GM18520 (cell line): Measurements from ENCODE around the gene SURF6.

Experiments
- ATAC-seq: cut with Tn5 transposase; IDR thresholded peaks from one replicate; pipeline ENCODE4 v1.9.1; 2021; ENCODE audit not compliant: unreplicated experiment

SURF6 gene

DNA sequence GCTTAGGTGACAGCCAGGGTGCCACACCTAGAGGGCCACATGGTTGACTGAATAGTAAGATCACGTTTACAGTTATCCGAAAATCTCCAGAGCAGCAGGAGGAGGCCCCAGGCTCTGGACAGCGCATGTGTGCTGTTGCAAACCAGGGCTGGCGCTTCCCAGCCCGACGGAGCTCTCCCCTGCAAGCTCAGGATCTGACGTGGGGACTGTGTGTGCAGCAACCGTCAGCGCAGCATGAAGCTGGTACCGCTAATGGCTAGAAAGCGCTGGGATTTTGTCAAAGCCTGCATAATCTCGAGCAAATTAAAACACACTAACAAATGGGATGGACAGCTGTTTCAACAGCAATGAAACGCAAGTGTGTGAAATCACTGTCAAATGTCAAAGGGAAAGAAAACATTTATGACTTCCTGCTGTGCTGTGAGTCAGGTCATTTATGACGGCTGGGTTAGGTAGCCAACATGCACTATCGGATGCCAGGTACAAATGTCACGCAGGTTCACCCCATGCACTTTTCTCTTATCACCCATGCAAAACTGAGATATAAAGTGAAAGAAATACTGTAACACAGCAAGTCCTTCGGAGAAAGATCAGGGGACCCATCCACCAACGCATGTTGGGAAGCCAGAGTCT, 32.4 kb upstream of the SURF6 start:
- no peak for ATAC-seq

DNA sequence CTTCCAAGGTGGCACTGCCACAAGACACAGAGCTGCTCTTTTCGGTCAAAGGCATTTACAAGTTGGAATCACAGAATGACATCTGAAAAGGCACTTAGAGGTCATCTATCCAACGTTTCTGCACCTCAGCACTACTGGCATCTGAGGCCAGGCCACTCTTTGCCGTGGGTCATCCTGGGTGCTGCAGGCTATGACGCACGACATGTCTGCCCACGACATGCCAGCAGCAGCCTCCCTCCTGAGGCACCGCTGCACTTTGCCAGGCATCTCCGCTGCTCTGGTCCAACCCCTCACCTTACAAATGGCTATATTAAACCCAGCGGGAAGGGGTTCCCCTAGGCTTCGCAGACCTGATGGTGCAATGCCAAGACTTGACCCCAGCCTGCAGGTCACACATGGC, 31.8 kb upstream of the SURF6 start:
- ATAC-seq = no peak

DNA sequence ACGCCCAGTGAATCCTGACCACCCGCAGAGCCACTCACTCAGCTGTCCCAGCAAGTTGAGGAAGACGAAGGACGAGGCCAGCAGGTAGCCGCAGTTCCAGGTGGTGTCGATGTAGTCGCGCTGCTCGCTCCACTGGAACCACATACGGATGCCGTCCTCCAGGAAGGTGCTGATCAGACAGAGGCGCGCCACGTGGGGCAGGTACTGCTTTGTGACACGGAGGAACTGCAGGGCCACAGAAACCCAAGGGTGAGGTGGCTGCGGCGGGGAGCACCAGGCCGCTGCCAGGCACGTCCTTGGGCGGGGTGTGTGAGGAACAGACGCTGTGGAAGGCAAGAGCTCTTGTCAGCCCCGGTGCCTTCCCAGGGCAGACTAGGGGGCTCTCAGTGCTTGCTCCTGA, 31.2 kb upstream of the SURF6 start:
- ATAC-seq = no peak

DNA sequence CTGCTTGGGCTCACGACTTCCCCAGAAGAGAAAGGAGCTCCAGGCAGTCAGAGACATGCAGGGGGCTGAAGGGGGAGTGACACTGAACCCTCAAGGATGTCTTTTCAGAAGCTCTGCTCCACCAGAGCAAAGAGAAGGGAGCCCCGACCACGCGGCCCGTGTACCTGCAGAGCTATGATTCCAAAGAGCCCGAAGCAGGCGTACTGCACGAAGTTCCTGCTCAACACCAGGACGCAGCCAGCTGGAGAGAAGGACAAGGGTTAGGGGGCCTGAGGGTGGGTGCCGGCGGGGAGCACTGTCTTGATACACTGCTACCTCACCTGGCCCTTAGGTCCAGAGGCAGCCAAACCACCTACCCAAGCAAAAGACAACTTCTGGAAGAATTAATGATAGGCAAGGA, 30.4 kb upstream of the SURF6 start:
- ATAC-seq = no peak

DNA sequence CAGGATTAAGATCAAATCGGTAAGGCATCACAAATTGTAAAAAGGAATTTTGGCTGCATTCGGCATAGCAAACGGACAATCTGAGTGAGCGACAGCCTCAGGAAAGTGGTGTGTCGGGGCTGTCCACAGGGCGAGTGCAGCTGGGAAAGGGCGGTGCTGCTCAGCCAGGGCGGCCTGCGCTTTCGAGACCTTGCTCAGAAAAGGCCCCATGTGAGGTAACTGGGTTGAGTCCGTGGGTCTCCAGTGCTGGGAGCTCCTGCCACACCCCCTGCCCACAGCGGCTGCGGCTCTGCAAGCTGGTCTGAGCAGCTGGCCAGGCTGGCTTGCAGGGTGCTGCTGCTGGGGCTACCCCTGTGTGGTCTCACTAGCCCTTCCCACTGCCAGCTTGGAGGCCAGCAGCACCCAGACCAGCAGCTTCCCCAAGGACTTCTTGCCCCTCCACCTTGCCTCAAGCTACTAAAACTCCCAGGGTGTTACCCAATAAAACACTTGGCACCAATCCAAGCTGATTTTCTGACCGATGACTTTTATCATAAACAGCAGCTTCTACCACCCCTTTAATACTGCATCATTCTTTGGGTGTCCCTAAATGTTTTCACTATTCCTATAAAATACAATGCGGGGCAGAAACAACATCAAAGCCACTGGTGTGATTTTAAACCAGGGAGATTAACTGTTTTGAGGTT, 26.5 kb upstream of the SURF6 start:
- ATAC-seq = no peak

DNA sequence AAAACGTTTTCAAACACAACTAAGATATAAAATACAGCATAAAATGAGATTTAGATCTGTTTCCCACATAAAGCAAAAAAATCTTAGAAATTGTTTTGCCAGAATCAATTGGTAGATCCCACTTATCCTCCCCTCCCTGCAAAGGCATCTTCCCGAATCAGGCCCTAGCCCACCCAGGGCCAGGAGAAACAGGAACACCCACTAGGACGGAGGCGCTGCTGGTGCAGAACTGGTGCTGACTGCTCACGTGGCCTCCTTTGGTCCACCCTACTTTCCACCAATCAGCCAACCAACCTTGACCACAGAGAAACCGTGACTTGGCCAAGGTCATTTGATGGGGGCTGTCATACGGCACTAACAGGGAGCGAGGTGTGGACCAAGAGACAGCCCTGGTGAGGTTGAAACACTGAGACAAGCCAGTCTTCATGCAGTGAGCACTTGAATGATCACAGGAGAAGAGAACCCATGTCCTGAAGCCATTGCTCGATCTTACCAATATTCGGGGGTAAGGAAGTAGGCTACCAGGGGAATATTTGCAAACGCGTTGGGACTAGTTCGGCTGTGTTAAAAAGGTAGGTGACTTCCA, 25.6 kb upstream of the SURF6 start:
- ATAC-seq = no peak

DNA sequence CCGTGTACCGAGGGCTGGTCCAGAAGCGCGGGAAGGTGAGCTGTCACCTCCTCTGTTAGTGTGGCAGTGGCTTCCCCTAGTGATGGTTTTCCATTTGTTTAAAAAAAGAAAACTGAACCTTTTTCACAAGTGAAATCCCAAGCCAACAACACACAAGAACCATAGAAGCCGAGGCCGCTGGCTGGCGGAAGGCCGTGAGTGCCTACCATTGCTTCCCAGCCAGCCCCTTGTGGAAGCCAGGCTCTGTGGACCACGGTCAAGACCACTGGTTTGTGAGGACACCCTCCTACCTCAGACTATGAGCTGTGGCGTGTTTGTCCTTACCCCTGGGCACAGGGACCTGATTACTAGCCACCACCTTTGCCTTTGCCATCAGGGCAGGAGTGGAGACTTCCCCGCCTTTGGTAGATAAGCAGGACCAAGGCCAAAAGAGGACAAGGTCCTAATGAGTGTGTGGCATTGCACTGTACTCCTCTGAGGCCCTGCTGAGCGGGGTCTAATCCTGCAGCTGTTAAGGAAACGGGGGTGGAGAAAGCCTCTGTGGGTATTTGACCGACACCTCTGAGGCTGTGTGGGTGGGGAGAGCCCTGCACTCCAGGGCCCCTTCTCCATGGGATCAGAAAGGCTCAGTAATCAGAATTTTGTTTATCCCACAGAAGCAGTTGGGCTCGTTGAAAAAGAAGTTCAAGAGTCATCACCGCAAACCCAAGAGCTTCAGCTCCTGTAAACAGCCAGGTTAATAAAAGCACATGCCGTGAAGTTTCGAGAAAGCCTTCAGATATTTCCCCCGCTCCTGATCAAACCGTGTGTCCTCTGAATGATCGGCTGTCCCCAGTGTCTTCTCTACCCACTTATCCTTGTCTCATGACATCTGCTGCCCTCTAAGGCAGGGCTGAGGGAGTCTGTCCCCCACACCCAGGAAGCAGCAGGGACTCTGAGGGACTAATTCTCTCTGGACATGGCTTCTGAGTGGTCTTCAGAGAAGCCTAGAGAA, 24.7 kb upstream of the SURF6 start:
- no peak for ATAC-seq

DNA sequence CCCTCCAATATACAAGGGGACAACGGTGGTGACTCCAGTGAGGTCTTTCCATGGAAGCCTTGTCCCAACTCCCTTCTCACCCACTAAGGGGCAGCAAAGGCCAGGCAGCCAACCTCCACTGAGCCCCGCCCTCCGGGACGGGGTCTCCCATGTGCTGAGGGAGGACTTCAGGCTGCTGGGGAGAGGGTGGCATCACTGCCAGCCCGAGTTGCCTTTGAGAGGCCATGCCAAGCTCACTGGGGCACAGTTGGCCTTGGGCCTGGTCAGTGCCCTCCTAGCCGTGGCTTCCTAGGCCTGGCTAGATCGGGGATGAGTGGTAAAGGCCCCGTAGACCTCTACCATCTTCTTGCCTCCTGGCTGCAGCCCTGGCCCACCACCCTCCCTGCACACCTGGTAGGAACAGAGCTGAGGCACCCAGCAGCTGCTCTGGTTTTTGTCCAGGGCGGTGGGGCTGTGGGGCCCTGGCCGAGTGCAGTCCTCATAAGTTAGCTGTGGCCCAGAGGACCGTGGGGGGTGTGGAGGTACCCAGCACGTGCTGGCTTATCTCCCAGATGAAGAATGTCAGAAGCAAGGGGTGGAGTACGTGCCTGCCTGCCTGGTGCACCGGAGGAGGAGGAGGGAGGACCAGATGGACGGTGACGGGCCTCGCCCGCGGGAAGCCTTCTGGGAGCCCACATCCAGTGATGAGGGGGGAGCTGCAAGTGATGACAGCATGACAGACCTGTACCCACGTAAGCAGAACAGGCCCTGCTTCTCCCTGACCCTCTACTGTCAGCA, 23.6 kb upstream of the SURF6 start:
- no peak for ATAC-seq

DNA sequence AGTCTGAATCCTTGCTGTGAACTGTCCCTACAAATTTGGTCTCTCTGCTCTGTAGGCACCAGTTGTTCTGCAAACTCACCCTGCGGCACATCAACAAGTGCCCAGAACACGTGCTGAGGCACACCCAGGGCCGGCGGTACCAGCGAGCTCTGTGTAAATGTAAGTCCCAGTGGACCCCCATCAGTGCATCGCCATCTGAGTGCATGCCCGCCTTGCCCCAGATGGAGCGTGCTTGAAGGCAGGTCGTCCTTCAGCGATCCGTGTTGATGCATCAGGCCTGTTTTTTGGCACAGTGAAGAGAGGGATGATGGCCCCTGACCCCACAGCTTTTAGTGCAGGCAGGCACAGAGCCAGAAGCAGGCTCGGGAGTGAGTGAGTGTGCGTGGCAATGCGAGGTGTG, 21.7 kb upstream of the SURF6 start:
- ATAC-seq = no peak

DNA sequence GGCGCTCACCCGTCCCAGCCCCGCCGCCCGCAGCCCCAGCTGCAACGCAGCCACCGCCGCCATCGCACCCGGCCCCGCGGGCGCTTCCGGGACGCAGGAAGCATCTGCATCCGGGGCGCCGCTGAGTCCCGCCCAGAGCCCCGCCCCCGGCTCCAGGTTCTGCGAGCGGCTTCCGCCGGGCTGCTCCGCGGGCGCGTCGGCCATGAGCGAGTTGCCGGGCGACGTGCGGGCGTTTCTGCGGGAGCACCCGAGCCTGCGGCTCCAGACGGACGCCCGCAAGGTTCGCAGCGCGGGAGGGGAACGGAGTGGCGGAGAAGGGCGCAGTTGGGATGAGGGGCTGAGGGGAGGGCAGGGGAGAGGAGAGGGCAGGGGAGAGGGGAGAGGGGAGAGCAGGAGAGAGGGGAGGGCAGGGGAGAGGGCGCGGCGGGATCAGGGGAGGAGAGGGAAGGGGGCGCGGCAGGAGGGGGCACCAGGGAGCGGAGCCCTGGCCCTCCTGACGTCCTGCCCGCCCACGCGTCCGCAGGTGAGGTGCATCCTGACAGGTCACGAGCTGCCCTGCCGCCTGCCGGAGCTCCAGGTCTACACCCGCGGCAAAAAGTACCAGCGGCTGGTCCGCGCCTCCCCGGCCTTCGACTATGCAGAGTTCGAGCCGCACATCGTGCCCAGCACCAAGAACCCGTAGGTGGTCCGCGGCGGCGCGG, 20.6 kb upstream of the SURF6 start, which contains the start of the genes SURF1 and SURF2:
Gene SURF1 (minus strand): TSS at position 97 of the 701 bp plus-strand sequence. CDS start 34 bp downstream, at position 63.
Gene SURF2 (plus strand): TSS at position 160 of the 701 bp plus-strand sequence. CDS start 43 bp downstream, at position 203.
- ATAC-seq = peak; percentile 52

DNA sequence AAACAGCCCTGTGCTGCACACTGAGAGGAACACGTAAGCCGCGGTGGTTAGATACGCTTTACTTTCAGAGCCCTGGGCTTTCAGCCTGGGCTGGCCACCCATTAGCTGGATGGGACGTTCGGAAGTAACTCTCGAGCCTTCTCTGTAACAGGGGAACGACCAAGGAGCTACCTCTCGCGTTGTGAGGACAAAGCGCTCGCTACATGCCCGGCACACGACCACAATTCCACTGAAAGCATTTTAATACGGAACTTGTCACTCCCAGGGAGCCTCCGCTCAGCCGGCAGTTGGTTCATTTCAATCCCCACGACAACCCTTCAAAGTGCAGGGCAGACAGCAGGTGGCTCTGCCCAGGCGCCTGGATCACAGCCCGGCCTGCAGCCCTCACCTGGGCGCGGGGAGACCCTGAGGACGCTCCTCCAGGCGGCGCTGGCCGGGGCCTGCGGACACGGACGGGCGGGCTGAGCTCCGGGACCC, 19.9 kb upstream of the SURF6 start:
- ATAC-seq = peak; percentile 12

DNA sequence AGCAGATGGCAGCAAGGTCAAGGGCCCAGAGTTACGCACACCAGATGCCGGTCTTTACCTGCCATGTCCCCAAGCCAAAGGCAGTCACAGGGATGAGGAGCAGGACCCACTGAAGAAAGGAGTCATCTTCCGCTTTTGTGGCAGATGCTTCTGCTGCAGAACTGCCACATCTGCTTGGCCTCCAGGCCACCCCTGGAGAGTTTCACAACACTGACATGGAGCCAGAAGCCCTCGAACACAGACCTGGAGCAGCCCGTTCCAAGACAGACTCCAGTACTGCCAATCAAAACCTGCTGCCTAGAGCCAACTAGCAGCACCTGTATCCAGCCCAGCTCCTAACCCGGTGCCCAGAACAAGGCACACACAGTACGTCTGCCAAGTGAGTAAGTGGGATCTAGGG, 18.8 kb upstream of the SURF6 start:
- no peak for ATAC-seq

DNA sequence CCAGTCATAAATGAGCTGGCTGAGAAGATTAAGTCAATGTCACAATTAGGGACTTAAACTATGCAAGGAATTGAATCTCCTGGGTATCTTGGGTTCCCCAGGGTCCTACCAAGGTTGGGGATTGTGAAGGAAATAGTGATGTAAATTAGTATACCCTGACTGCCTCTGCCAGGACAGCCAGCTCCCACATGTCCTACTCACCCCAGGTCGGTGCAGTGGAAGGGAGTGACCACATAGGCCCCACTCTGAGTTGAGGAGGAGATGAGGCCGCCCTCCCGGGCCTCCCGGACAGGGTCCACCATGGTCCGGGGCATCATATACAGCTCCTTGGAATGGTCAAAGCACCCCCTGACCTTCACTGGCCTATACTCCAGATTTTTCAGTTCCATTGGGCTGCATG, 17.6 kb upstream of the SURF6 start:
- ATAC-seq = no peak

DNA sequence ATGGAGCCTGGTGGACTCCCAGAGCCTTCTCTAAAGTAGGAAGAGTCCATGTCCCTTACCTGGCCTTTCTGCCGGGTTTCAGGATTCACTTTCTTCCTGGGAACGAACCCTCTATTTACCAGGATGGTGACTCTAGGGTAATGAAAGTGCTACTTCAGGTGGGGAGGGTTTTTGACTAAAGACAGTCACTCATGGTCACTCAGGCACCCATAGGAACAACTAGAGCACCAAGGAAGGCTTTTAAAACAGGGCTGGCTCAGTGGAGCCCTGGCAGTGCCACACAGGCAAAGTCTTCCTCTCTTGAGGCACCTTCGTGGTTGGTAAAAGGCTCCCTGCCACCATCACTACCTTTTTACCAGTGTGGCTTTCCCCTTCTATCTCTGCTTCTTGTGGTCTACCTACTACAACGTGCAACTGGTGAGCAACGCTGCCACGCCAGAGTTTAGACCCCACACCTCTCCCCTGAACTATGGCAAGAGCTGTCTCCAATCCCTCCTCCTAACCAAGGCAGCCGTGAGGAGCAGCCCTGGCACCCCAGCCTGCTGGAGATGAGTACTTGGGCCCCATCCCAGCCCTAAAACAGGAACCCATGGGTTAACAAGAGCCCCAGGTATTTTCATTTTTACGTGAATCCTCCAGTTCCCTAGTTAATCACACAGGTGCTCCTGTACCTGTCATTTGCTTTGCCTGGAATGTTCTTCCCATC, 16.8 kb upstream of the SURF6 start:
- no peak for ATAC-seq

DNA sequence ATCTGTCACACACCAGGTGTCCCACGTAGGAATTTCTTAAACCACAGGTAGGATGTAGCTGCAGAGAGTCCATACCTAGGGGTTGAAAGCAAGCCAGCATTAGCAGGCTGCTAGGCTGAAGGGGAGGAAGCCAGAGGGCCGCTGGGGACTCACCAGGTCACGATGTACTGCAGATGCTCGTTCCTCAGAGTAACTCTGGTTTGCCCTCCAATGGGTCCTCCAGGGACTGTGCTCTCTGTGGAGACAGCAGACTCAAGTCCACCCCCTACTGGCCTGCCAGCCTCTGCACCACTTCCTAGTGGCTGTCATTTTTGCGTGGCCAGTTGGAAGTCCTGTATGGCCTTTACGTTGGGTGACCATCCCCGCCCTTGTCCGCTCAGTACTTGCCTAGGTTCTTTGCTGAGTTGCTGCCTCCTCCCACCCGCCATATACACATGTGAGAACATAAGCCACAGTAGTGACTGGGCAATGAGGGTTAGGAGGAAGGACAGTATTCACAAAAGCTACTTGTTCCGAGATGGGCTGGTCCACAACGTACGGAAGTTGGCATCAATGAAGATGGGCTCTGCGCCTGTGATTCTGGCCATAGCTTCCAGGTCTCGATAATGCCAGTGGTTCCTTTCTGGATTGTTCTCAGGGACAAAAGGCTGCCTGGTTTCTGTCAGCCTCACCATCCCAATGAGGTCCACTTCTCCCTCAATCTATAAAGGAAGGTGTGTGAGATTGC, 16.1 kb upstream of the SURF6 start:
- ATAC-seq = no peak

DNA sequence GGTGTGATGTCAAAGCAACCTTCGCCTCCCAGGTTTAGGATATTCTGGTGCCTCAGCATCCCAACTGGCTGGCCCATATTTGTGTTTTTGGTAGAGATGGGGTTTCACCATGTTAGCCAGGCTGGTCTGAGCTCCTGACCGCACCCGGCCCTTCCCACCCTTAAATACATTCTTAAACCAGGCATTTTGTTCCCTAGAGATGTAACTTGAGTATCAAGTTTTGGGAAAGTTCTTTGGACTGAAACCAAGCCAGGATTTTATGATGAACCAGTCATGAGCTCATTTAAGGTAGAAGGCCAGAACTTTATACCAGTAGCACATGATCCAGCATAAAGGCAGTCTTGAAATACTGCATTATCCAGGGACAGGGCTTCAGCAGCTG, 15.5 kb upstream of the SURF6 start:
- no peak for ATAC-seq

DNA sequence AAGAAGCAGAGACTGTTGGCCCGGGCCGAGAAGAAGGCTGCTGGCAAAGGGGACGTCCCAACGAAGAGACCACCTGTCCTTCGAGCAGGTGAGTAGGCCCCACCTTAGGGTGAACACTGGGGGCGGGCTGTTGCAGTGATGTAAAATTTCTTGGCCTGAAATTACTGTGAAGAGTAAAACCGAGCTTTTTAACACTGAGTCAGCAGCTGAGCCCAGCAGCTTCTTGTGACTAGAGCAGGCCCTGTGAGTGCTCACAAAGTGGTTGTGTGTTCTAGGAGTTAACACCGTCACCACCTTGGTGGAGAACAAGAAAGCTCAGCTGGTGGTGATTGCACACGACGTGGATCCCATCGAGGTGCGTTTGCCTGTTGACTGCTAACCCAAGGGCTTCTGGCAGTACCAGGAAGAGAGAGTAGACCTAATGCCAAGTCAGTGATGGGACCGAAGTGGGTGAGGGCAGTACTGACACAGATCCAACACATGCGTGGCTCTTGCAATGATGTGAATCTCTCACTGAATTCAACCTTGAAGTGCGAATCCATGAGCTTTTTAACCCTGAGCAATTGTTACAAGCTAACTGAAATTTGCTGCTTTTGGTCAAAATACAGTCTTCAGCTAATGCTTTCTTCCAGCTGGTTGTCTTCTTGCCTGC, 14.1 kb upstream of the SURF6 start:
- ATAC-seq = no peak
